Daoy (cell line): Measurements from ENCODE around the gene ZNF263. TPM values are rescaled to one million over a fixed set of nuclear protein-coding genes. Genes with fewer than 3 reads are reported as not detected.

Experiments
- DNase-seq: peaks from one replicate; pipeline ENCODE4 v3.0.0-alpha.2; 2015; ENCODE audit warnings: low read depth
- total RNA-seq: library from RNA; depleted of rRNA; stranded (reverse); fragments of >200 nt; shearing (Covaris generic); gene quantifications from 2 replicates; pipeline ENCODE4 v1.2.3, GENCODE V29; 2014; rRNA removed

The ZNF263 gene
- 28.8 and 61.1 TPM in 2 replicates for total RNA-seq

GRCh38 chr16:3282730-3283542 lies at the start of gene ZNF263:
Gene ZNF263, plus strand, starts transcription at chr16:3283491. Its CDS starts 328 bp downstream, at chr16:3283819.
- peak; percentile 96 for DNase-seq

DNA sequence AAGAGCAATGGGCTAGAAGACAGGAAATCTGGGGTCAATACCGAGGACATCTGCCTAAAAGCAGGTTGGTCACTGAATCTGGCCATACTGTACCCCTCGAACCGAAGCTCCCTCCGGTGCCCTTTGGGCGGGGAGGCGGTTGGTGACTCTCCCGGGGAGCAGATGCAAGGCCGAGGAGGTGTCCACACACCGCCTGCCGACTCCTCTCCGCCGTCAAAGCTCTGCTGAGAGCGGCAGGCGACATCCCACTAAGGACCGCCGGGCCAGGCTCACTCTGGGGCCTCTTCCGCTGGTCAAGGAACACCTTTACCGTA lies 48.8 kb upstream of the ZNF263 start:
- DNase-seq: no peak

- DNase-seq: peak; percentile 97
These were observed 48.3 kb upstream of the ZNF263 start, which contains the start of gene ZNF200 for GRCh38 chr16:3234857-3235561. Gene ZNF200, minus strand, starts transcription at chr16:3235158. Its CDS starts 1,403 bp downstream, at chr16:3233755.

- no peak for DNase-seq
These were observed 47.2 kb upstream of the ZNF263 start for GRCh38 chr16:3235856-3236669.

- no peak for DNase-seq
These were observed 41.5 kb upstream of the ZNF263 start for GRCh38 chr16:3241761-3242160.

- DNase-seq: no peak
These were observed 40.6 kb upstream of the ZNF263 start for GRCh38 chr16:3242709-3243108.

DNA sequence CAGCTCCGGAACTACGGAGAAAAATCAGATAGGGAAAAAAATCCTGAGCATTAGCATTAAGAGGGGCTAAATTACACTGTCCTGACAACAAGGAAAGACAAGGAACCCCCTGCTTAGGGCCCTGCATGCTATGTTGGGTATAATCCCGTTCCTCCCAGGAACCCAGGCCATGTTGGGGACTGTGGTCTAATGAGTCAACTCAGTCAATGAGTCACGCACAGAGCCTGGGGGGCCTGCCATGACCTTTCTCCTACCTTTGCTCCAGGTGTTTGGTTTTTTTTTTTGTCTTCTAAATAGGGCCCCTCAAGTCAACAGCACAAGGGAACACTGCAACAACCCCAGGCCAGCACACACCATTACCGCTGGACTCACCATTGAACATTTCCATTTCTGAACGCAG lies 39.4 kb upstream of the ZNF263 start:
- DNase-seq: peak; percentile 41

GRCh38 chr16:3246002-3246401 lies 37.3 kb upstream of the ZNF263 start:
- no peak for DNase-seq

GRCh38 chr16:3246876-3247275 lies 36.4 kb upstream of the ZNF263 start:
- no peak for DNase-seq

- no peak for DNase-seq
These were observed 34.7 kb upstream of the ZNF263 start for GRCh38 chr16:3248596-3248995.

DNA sequence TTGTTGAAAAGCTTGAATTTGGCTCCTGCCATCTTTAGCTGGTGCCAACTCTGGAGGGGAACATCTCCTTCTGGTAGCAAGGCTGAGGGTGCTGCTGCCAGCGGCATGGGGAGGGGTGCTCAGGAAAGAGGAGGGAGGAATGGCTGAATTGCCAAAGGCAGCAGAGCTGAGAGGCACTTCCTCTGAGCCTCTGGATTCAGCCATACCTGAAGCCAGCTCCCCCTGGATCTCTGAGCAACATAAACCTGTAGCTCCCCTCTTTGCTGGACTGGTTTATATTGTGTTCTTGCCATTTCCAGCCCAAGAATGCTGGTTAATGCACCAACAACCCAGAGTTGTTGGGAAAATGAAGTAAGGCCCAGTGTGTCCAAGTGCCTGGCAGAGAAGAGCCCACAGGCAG lies 34.3 kb upstream of the ZNF263 start:
- DNase-seq: no peak

- DNase-seq: no peak
These were observed 33.8 kb upstream of the ZNF263 start for GRCh38 chr16:3249451-3249850.

- no peak for DNase-seq
These were observed 30.3 kb upstream of the ZNF263 start for GRCh38 chr16:3252967-3253366.

DNA sequence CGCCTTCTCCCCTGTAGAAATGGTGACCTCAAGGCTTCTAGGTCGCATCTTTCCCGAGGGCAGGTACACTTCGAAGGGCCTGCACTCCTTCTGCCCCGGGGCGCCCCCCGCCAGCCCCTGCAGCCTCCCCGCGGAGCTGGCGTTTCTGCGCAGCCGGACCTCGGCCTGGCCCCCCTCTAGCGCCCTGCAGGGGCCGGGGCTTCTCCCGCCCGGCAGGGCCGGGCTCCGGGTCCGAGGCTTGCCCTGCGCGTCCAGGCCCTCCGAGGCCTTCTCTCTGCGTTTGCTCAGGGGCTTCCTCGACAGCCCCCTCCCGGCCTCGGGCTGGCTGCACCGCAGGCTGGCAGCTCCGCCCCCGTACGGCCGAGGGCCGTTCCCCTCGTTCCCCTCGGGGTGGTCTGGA lies 29.0 kb upstream of the ZNF263 start:
- no peak for DNase-seq

GRCh38 chr16:3256146-3256865 lies 27.0 kb upstream of the ZNF263 start, which contains the start of gene MEFV:
Gene MEFV, minus strand, starts transcription at chr16:3256633. Its CDS starts 46 bp downstream, at chr16:3256587.
- DNase-seq: peak; percentile 49

GRCh38 chr16:3256866-3257465 lies 26.3 kb upstream of the ZNF263 start:
- DNase-seq: peak; percentile 82

- no peak for DNase-seq
These were observed 23.5 kb upstream of the ZNF263 start for GRCh38 chr16:3259836-3260235.

DNA sequence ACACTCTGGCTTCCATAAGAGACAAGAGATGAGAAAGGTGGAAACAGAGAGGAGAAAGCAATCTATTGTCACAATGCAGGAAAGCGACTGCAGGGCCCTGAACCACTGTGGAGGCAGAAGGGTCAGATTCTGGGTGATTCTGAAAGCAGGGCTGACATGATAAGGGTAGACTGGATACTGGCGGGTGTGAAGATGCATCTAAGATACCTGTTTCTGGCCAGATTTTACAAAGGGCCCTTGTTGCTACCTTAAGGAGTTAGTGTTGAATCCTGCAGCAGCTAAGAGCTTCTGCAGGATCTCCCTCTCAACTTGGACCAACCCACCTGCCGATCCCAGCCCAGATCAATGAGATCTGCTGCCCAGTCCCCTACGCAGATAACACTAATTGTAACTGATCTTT lies 20.8 kb upstream of the ZNF263 start:
- no peak for DNase-seq

- DNase-seq: peak; percentile 98
These were observed 18.9 kb upstream of the ZNF263 start for GRCh38 chr16:3264137-3265036.
